Tibial artery (tissue), 4 donors: ENCODE results near the gene TOX2.

Experiments
- DNase-seq, 2 donors: peaks; one replicate each; pipeline ENCODE4 v3.0.0-alpha.2; 2019
- H3K27ac ChIP-seq, 2 donors: fragments of 200-600 bp; sonication (generic) in 1 of 2; 1 replicate in 1 of 2; 2 replicates in 1 of 2; pipeline ENCODE4 v1.5.1; 2018 to 2019; ENCODE audit warnings: mild to moderate bottlenecking in 1 of 2
- H3K27me3 ChIP-seq, 2 donors: fragments of 200-600 bp; sonication (generic) in 1 of 2; one replicate each; pipeline versions ENCODE4 v1.5.1 to v1.6.0; 2016 to 2019
- H3K36me3 ChIP-seq, 3 donors: fragments of 200-600 bp; sonication (generic) in 2 of 3; one replicate each; pipeline ENCODE4 v1.5.1; 2016 to 2019; ENCODE audit warnings: mild to moderate bottlenecking in 2 of 3
- H3K4me1 ChIP-seq, 4 donors: fragments of 200-600 bp; sonication (generic) in 2 of 4; 1 replicate in 3 of 4; 2 replicates in 1 of 4; pipeline ENCODE4 v1.5.1; 2016 to 2019
- H3K4me3 ChIP-seq, 2 donors: fragments of 200-600 bp; sonication (generic) in 1 of 2; 1 replicate in 1 of 2; 2 replicates in 1 of 2; pipeline ENCODE4 v1.5.1; 2018 to 2019; ENCODE audit warnings: mild to moderate bottlenecking in 2 of 2
- H3K9me3 ChIP-seq, 3 donors: fragments of 200-600 bp; sonication (generic) in 1 of 3; one replicate each; pipeline ENCODE4 v1.5.1; 2016 to 2019
- CTCF ChIP-seq, 2 experiments: fragments of 200-600 bp in 1 of 2; fragments of 450-650 bp in 1 of 2; IDR thresholded peaks; one replicate each; pipeline ENCODE4 v1.5.1; 2017 to 2019; ENCODE audit warnings: antibody characterized with exemption in 2 of 2, mild to moderate bottlenecking in 1 of 2, moderate library complexity in 1 of 2
- intact Hi-C: fragments of 100-400 bp; cut with DNase I; formaldehyde crosslinking; loops from one replicate; pipeline ENCODE4 v1.15.0; 2023; ENCODE audit warnings: low total_unique reads

TOX2 gene

GRCh38 chr20:44115762-44116644, 201.4 kb downstream of the TOX2 start:
- H3K9me3 ChIP-seq = no peaks in the 10 kb centered on the region
- H3K36me3 ChIP-seq = peaks cover 9 to 32% (median 10%) of the 10 kb centered on the region in 3 donors
- peak overlapping the region; percentile 7 to 59 for H3K27ac ChIP-seq
- peaks cover 0 to 85% (median 28%) of the 10 kb centered on the region in 4 donors for H3K4me1 ChIP-seq
- intact Hi-C loops = loop anchor here (2.0 to 5.0 kb wide), 2 partner anchors 75 to 196 kb away; partner anchors contain the start of gene FITM2
- no peak for DNase-seq
- no peak overlapping the region for H3K4me3 ChIP-seq
- TF ChIP-seq CTCF (IDR thresholded peaks at IDR 0.05) = no peak
- H3K27me3 ChIP-seq = no peaks in the 10 kb centered on the region

GRCh38 chr20:44117296-44118184, 202.9 kb downstream of the TOX2 start:
- no peak overlapping the region for H3K4me3 ChIP-seq
- H3K36me3 ChIP-seq = peaks cover 9 to 32% (median 10%) of the 10 kb centered on the region in 3 donors
- peak overlapping the region in 1 of 2 donors; percentile 59 for H3K27ac ChIP-seq
- intact Hi-C loops = loop anchor here (2.0 to 5.0 kb wide), 2 partner anchors 73 to 195 kb away; partner anchors contain the start of gene FITM2
- TF ChIP-seq CTCF (IDR thresholded peaks at IDR 0.05) = no peak
- H3K9me3 ChIP-seq = no peaks in the 10 kb centered on the region
- H3K27me3 ChIP-seq = no peaks in the 10 kb centered on the region
- DNase-seq = no peak
- H3K4me1 ChIP-seq = peaks cover 0 to 88% (median 26%) of the 10 kb centered on the region in 4 donors

- intact Hi-C loops = loop anchor here (5.0 kb wide), 1 partner anchor 194 kb away; the partner anchor contains the start of gene FITM2
- Histone ChIP-seq H3K9me3 (no peaks in the 10 kb centered on the region), H3K4me3 (no peak overlapping the region), H3K27ac (peak overlapping the region in 1 of 2 donors; percentile 59), H3K36me3 (peaks cover 9 to 23% (median 10%) of the 10 kb centered on the region in 3 donors), H3K27me3 (no peaks in the 10 kb centered on the region), H3K4me1 (peaks cover 0 to 88% (median 29%) of the 10 kb centered on the region in 4 donors)
- DNase-seq = no peak
- TF ChIP-seq CTCF (IDR thresholded peaks at IDR 0.05) = no peak
Measured at GRCh38 chr20:44118185-44119033, 203.8 kb downstream of the TOX2 start.
